ENCODE measurements around the gene SEC23IP.

- TF ChIP-seq POLR2A (IDR thresholded peaks at IDR 0.05; ENCODE audit: low read depth, low read length) (no peak), POLR2AphosphoS5 (IDR thresholded peaks at IDR 0.05; ENCODE audit: low read depth, low read length) (no peak), SPI1 (IDR thresholded peaks at IDR 0.05; ENCODE audit: low read depth, low read length) (no peak), TAF1 (IDR thresholded peaks at IDR 0.05; ENCODE audit: low read depth, low read length) (no peak), PAX5 (IDR thresholded peaks at IDR 0.05; ENCODE audit: insufficient read depth, low read length, severe bottlenecking) (no peak), POU2F2 (IDR thresholded peaks at IDR 0.05; ENCODE audit: low read depth, low read length) (no peak)
Measured at GRCh38 chr10:119858063-119858462, 34.5 kb upstream of the SEC23IP start.

Measured in GM12891 (cell line).